Ishikawa (cell line): ENCODE measurements around the gene ITGA5.

ENCODE experiments used
- CEBPB ChIP-seq: IDR thresholded peaks from 2 replicates; pipeline ENCODE4 v1.6.1; 2012
- CREB1 ChIP-seq: IDR thresholded peaks from 2 replicates; pipeline ENCODE4 v1.6.1; 2012; ENCODE audit warnings: low read depth
- EGR1 ChIP-seq: IDR thresholded peaks from 2 replicates; pipeline ENCODE4 v1.6.1; 2012
- EP300 ChIP-seq: IDR thresholded peaks from 2 replicates; pipeline ENCODE4 v1.6.1; 2012; ENCODE audit warnings: borderline replicate concordance
- FOXM1 ChIP-seq: IDR thresholded peaks from 2 replicates; pipeline ENCODE4 v1.6.1; 2012; ENCODE audit warnings: low read depth, borderline replicate concordance
- NFIC ChIP-seq: IDR thresholded peaks from 2 replicates; pipeline ENCODE4 v1.6.1; 2012
- RAD21 ChIP-seq: IDR thresholded peaks from 2 replicates; pipeline ENCODE4 v1.6.1; 2012; ENCODE audit warnings: low read depth
- TAF1 ChIP-seq: IDR thresholded peaks from 2 replicates; pipeline ENCODE4 v1.6.1; 2012; ENCODE audit warnings: low read depth, mild to moderate bottlenecking
- TCF12 ChIP-seq: IDR thresholded peaks from 2 replicates; pipeline ENCODE4 v1.6.1; 2012; ENCODE audit warnings: low read depth
- TEAD4 ChIP-seq: IDR thresholded peaks from 2 replicates; pipeline ENCODE4 v1.6.1; 2012
- YY1 ChIP-seq: IDR thresholded peaks from 2 replicates; pipeline ENCODE4 v1.6.1; 2012; ENCODE audit warnings: low read depth
- ZBTB7A ChIP-seq: IDR thresholded peaks from 2 replicates; pipeline ENCODE4 v1.6.1; 2012; ENCODE audit warnings: low read depth
- TF ChIP-seq, protein P1 (sequence below): IDR thresholded peaks from 2 replicates; pipeline ENCODE4 v1.6.1; 2012
- TF ChIP-seq, protein P2 (sequence below): IDR thresholded peaks from 2 replicates; pipeline ENCODE4 v1.6.1; 2012
- TF ChIP-seq, protein P3 (sequence below): IDR thresholded peaks from 2 replicates; pipeline ENCODE4 v1.6.1; 2012; ENCODE audit warnings: low read depth, mild to moderate bottlenecking

ITGA5 gene

DNA sequence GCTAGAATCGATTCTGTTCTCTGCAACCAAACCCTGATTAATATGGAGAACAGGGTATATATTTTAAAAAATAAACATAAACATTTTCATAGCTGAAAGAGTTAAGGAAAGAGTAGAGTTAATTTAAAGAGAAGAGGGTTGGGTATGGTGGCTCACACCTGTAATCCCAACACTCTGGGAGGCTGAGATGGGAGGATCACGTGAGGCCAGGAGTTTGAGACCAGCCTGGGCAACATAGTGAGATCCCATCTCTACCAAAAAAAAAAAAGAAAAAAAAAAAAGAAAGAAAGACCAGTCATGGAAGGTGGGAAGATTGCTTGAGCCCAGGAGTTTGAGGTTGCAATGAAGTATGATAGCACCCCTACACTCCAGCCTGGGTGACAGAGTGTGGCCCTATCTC, 28.9 kb upstream of the ITGA5 start:
- TF ChIP-seq RAD21 (no peak), TAF1 (no peak), ZBTB7A (no peak), CEBPB (no peak), EGR1 (no peak), FOXM1 (no peak), EP300 (no peak), NFIC (no peak)
- TF ChIP-seq, protein P1, sequence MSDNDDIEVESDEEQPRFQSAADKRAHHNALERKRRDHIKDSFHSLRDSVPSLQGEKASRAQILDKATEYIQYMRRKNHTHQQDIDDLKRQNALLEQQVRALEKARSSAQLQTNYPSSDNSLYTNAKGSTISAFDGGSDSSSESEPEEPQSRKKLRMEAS: no peak
- TF ChIP-seq, protein P2, sequence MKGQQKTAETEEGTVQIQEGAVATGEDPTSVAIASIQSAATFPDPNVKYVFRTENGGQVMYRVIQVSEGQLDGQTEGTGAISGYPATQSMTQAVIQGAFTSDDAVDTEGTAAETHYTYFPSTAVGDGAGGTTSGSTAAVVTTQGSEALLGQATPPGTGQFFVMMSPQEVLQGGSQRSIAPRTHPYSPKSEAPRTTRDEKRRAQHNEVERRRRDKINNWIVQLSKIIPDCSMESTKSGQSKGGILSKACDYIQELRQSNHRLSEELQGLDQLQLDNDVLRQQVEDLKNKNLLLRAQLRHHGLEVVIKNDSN: no peak

DNA sequence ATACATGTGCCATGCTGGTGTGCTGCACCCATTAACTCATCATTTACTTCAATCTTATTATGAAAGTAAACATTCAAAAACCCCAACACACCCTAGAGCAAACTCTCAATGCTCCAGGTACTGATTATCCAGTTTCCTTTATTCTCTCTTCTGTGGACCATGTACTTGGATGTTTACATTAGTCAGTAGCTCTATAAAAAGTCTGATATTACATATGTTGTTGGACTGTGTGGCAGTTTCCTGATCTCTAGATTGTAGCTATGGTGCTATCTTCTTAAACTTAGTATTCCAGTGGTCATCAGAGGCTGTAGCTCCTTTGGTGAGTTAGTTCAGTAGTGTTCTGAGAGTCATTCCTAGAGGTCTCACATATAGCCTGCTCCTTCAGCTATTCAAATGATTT, 25.1 kb upstream of the ITGA5 start:
- TF ChIP-seq EGR1: no peak
- no peak for TF ChIP-seq CREB1
- no peak for TF ChIP-seq TAF1
- TF ChIP-seq YY1: no peak
- TF ChIP-seq, protein P2: no peak
- TF ChIP-seq EP300: no peak
- TF ChIP-seq, protein P1: no peak
- no peak for TF ChIP-seq CEBPB
- no peak for TF ChIP-seq TEAD4
- TF ChIP-seq, protein P3, sequence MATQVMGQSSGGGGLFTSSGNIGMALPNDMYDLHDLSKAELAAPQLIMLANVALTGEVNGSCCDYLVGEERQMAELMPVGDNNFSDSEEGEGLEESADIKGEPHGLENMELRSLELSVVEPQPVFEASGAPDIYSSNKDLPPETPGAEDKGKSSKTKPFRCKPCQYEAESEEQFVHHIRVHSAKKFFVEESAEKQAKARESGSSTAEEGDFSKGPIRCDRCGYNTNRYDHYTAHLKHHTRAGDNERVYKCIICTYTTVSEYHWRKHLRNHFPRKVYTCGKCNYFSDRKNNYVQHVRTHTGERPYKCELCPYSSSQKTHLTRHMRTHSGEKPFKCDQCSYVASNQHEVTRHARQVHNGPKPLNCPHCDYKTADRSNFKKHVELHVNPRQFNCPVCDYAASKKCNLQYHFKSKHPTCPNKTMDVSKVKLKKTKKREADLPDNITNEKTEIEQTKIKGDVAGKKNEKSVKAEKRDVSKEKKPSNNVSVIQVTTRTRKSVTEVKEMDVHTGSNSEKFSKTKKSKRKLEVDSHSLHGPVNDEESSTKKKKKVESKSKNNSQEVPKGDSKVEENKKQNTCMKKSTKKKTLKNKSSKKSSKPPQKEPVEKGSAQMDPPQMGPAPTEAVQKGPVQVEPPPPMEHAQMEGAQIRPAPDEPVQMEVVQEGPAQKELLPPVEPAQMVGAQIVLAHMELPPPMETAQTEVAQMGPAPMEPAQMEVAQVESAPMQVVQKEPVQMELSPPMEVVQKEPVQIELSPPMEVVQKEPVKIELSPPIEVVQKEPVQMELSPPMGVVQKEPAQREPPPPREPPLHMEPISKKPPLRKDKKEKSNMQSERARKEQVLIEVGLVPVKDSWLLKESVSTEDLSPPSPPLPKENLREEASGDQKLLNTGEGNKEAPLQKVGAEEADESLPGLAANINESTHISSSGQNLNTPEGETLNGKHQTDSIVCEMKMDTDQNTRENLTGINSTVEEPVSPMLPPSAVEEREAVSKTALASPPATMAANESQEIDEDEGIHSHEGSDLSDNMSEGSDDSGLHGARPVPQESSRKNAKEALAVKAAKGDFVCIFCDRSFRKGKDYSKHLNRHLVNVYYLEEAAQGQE: no peak
- no peak for TF ChIP-seq TCF12
- TF ChIP-seq RAD21: no peak
- TF ChIP-seq FOXM1: no peak
- TF ChIP-seq ZBTB7A: no peak
- no peak for TF ChIP-seq NFIC

DNA sequence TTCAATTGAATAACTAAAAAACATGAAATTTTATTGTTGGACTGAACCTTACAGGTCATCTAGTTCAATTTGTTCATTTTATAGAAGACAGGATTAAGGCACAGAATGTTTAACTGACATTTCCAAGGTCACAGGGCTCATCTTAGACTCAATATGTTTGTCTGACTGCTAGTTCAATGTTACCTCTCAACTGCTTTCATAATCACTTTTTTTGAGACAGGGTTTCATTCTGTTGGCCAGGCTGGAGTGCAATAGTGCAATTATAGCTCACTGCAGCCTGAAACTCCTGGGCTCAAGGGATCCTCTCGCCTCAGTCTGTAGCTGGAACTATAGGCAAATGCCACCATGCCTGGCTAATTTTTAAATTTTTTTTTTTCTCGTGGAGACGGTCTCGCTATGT, 24.4 kb upstream of the ITGA5 start:
- TF ChIP-seq EGR1 (no peak), RAD21 (no peak), NFIC (no peak), ZBTB7A (no peak), CEBPB (no peak), TEAD4 (no peak), EP300 (no peak), YY1 (no peak), TCF12 (no peak), FOXM1 (no peak), TAF1 (no peak), CREB1 (no peak)
- TF ChIP-seq, protein P1: no peak
- TF ChIP-seq, protein P3: no peak
- TF ChIP-seq, protein P2: no peak

DNA sequence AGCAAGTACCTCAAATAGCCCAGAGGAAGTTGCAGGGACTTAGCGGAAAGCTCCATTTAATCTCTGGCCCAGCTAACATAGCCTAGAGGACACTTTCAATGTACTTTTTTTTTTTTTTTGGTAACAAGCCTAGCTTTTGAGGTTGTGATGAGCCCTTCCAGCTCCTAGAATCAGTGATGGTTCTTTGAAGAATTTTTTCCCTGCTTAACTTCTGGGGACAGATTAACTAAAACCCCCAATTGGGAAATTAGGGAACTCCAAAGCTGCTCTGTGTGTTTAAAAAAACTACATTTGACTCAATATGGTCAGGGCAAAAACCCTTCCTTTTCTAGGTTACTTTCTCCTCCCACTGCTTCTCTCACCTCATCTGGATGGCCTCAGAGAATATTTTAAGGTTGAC, 23.9 kb upstream of the ITGA5 start:
- TF ChIP-seq, protein P3: no peak
- no peak for TF ChIP-seq ZBTB7A
- no peak for TF ChIP-seq FOXM1

DNA sequence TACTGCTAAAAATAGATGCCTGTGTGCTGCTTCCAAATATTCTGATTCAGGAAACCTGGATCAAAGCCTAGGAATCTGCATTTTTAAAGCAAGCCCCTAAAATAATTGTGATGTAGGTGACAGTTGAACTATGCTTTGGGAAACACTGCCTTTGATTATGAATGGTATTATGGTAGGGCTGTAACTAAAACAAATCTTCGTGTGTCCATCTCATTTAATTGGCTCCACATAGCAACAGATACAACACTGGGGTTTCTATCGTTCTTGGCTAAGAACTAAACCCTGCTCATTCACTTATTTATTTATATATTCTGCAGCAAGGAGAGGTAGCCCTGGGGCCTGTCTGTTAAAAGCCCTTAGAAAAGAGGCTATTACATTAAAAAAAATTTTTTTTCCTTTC, 23.0 kb upstream of the ITGA5 start:
- TF ChIP-seq YY1 (no peak), TCF12 (no peak), FOXM1 (no peak), ZBTB7A (no peak), CREB1 (no peak), EP300 (no peak), RAD21 (no peak)
